B cell (primary cell): ENCODE measurements around the gene RUNDC1. TPM values are rescaled to one million over a fixed set of nuclear protein-coding genes. Genes with fewer than 3 reads are reported as not detected.

ENCODE experiments used
- ATAC-seq: fragments of 200-7000 bp; cut with Tn5 transposase; one replicate; pipeline ENCODE4 v1.10.0; 2021; ENCODE audit warnings: low read depth, mild to moderate bottlenecking, moderate number of reproducible peaks, moderate library complexity
- CTCF ChIA-PET: fragments of 350-600 bp; sonication (Branson Sonifier 250); formaldehyde crosslinking; loops from one replicate; lab custom pipeline; 2021; ENCODE audit warnings: antibody characterized with exemption, inconsistent platforms; lab: Charles Lee
- POLR2A ChIA-PET: fragments of 350-600 bp; sonication (Branson Sonifier 250); formaldehyde crosslinking; loops from one replicate; lab custom pipeline; 2021; ENCODE audit warnings: antibody characterized with exemption; lab: Charles Lee
- DNase-seq: peaks from one replicate; pipeline ENCODE4 v3.0.0; 2013
- H2AFZ ChIP-seq: 2 replicates; pipeline ENCODE4 v1.6.1; 2012; ENCODE audit warnings: mild to moderate bottlenecking, low read depth, low read length; ENCODE audit not compliant: insufficient read depth, poor library complexity, severe bottlenecking
- H3K27ac ChIP-seq, 2 donors: 1 replicate in 1 of 2; 2 replicates in 1 of 2; pipeline ENCODE4 v1.5.1; 2012 to 2013; ENCODE audit warnings: low read length in 2 of 2, mild to moderate bottlenecking in 2 of 2, moderate library complexity in 1 of 2
- H3K27me3 ChIP-seq, 4 experiments: fragments of 200-600 bp in 1 of 4; sonication (generic) in 1 of 4; replicated peaks in 1 of 4; 1 replicate in 2 of 4; 2 replicates in 2 of 4; pipeline versions ENCODE4 v1.6.1 to v1.7.0; 2013 to 2016; ENCODE audit warnings: low read length in 3 of 4, mild to moderate bottlenecking in 2 of 4, mixed read lengths in 1 of 4, moderate library complexity in 1 of 4; ENCODE audit not compliant: insufficient read depth in 4 of 4, control insufficient read depth in 3 of 4; ENCODE audit errors: control extremely low read depth in 1 of 4
- H3K36me3 ChIP-seq, 2 experiments: replicated peaks in 1 of 2; 1 replicate in 1 of 2; 2 replicates in 1 of 2; pipeline versions ENCODE4 v1.6.1 to v1.7.1; 2013; ENCODE audit warnings: low read length in 1 of 2; ENCODE audit not compliant: insufficient read depth in 2 of 2, control insufficient read depth in 1 of 2; ENCODE audit errors: control extremely low read depth in 1 of 2, extremely low read depth in 1 of 2
- H3K4me1 ChIP-seq, 2 donors: fragments of 200-600 bp in 1 of 2; sonication (generic) in 1 of 2; 1 replicate in 1 of 2; 2 replicates in 1 of 2; pipeline versions ENCODE4 v1.5.1 to v1.6.1; 2013 to 2017; ENCODE audit warnings: low read length in 2 of 2; ENCODE audit not compliant: control insufficient read depth in 2 of 2, insufficient read depth in 2 of 2
- H3K4me2 ChIP-seq: replicated peaks from 2 replicates; pipeline ENCODE3; 2012; ENCODE audit warnings: mild to moderate bottlenecking, low read depth, low read length; ENCODE audit not compliant: poor library complexity, severe bottlenecking
- H3K4me3 ChIP-seq, 5 experiments: fragments of 200-600 bp in 1 of 5; sonication (generic) in 1 of 5; 1 replicate in 3 of 5; 2 replicates in 2 of 5; pipeline versions ENCODE4 v1.5.1 to v1.7.0; 2011 to 2016; ENCODE audit warnings: low read length in 4 of 5, mild to moderate bottlenecking in 4 of 5, low read depth in 2 of 5, control low read depth in 1 of 5, moderate library complexity in 1 of 5; ENCODE audit not compliant: insufficient read depth in 1 of 5; ENCODE audit errors: control extremely low read depth in 1 of 5, extremely low read depth in 1 of 5
- H3K79me2 ChIP-seq: fragments of 200-600 bp; sonication (generic); one replicate; pipeline ENCODE4 v1.6.0; 2016; ENCODE audit warnings: low read length; ENCODE audit not compliant: control insufficient read depth, insufficient read depth
- H3K9ac ChIP-seq: fragments of 200-600 bp; sonication (generic); 2 replicates; pipeline ENCODE4 v1.6.1; 2017; ENCODE audit warnings: mild to moderate bottlenecking, low read length, moderate library complexity
- H3K9me3 ChIP-seq, 3 donors: one replicate each; pipeline versions ENCODE4 v1.6.1 to v1.7.1; 2013; ENCODE audit warnings: low read length in 2 of 3; ENCODE audit not compliant: control insufficient read depth in 2 of 3, insufficient read depth in 1 of 3; ENCODE audit errors: control extremely low read depth in 1 of 3
- H4K20me1 ChIP-seq: 2 replicates; pipeline ENCODE4 v1.6.0; 2012; ENCODE audit warnings: mild to moderate bottlenecking, low read length; ENCODE audit not compliant: insufficient read depth, control insufficient read depth, poor library complexity, severe bottlenecking
- H3K27ac Mint-ChIP-seq: one replicate; pipeline ENCODE4 v1.8.0; 2021; ENCODE audit warnings: mixed read lengths
- H3K27me3 Mint-ChIP-seq: one replicate; pipeline ENCODE4 v1.8.0; 2021; ENCODE audit warnings: mixed read lengths
- H3K4me1 Mint-ChIP-seq: one replicate; pipeline ENCODE4 v1.8.0; 2021; ENCODE audit warnings: mixed read lengths
- H3K4me3 Mint-ChIP-seq: one replicate; pipeline ENCODE4 v1.8.0; 2021; ENCODE audit warnings: mixed read lengths
- H3K9me3 Mint-ChIP-seq: one replicate; pipeline ENCODE4 v1.8.0; 2022; ENCODE audit warnings: mixed read lengths; ENCODE audit not compliant: insufficient read depth
- EZH2 ChIP-seq: IDR thresholded peaks from 2 replicates; pipeline ENCODE4 v1.6.1; 2012; ENCODE audit warnings: borderline replicate concordance, low read depth, mild to moderate bottlenecking, moderate library complexity, low read length; ENCODE audit not compliant: insufficient read depth, poor library complexity, severe bottlenecking
- WGBS: methylation state at CpG from one replicate; pipeline ENCODE4 v1.1.5; 2013; ENCODE audit warnings: missing lambda C conversion rate; ENCODE audit not compliant: insufficient coverage; 5-methylcytosine and 5-hydroxymethylcytosine counted together
- intact Hi-C: fragments of 100-400 bp; cut with micrococcal nuclease; formaldehyde crosslinking; loops from one replicate; pipeline ENCODE4 v1.10.0; 2022
- polyA plus RNA-seq: library from polyadenylated mRNA; depleted of rRNA; stranded (reverse); fragments of >200 nt; gene quantifications from 2 replicates; pipeline ENCODE4 v1.2.3, GENCODE V29; 2012
- total RNA-seq, 2 donors: library from RNA; stranded (reverse); fragments of 120-200 nt in 1 of 2; gene quantifications; 1 replicate in 1 of 2; 2 replicates in 1 of 2; pipeline versions ENCODE4 v1.2.3 to v1.2.4, GENCODE V29; 2013 to 2022
- TF ChIP-seq, protein P1 (sequence below): fragments of 200-600 bp; IDR thresholded peaks from one replicate; pipeline ENCODE4 v1.8.0; 2022; ENCODE audit warnings: antibody characterized with exemption, mild to moderate bottlenecking

RUNDC1 gene
- total and polyA plus RNA-seq, 2 donors (not counting 1 experiment from before 2014, with no cell fraction given), result 14.6 to 43.7 TPM

DNA sequence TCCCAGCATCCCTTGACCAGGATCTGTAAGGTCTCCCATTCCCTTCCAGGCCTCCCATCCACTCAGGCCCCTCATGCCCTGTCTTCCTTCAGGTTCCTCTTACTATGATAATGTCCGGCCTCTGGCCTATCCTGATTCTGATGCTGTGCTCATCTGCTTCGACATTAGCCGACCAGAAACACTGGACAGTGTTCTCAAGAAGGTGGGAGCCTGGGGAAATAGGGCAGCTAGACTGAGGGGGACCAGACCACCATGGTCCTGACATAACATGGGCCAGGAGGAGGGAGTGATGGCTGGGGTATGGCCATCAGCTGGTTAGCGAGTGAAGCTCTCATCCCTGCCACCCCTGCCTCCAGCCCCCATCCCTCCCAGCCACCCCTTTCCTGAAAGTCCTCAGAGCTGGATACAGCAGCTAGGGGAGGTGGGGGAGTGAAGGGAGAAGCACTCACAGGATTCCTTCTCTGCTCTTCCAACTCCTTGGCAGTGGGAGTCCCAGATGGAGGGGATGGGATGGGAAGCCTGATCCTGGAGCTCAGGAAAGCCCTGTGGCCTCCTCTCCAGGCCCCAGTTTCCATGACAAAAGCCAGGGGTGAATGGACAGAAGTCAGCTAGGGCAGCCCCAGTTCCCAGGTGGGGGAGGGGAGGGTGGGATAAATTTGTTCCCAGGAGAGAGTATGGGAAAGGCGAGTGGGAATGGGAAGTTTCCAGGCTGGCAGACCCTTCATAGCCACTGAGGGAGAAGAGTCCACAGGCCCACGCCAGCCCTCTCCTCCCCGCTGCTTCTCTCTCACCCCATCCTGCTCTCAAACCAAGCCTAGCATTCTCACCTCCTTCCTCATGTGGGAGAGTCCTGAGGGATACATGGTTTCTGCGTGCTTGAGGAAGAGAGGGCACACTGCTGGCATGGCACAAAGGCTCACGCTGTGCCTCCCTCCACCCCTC is 47.0 kb downstream of the RUNDC1 start:
- POLR2A ChIA-PET, result interaction anchor here (0.7 to 0.8 kb wide), 4 partner anchors 21 to 307 kb away, joined by 3 to 5 read pairs (median 4); partner anchors contain the start of gene RPL27
- Mint-ChIP-seq H3K27me3 (no peaks in the 10 kb centered on the region), H3K4me3 (no peak overlapping the region), H3K27ac (peak overlapping the region; percentile 4), H3K4me1 (peaks cover 13% of the 10 kb centered on the region), H3K9me3 (no peaks in the 10 kb centered on the region)
- TF ChIP-seq, protein P1, sequence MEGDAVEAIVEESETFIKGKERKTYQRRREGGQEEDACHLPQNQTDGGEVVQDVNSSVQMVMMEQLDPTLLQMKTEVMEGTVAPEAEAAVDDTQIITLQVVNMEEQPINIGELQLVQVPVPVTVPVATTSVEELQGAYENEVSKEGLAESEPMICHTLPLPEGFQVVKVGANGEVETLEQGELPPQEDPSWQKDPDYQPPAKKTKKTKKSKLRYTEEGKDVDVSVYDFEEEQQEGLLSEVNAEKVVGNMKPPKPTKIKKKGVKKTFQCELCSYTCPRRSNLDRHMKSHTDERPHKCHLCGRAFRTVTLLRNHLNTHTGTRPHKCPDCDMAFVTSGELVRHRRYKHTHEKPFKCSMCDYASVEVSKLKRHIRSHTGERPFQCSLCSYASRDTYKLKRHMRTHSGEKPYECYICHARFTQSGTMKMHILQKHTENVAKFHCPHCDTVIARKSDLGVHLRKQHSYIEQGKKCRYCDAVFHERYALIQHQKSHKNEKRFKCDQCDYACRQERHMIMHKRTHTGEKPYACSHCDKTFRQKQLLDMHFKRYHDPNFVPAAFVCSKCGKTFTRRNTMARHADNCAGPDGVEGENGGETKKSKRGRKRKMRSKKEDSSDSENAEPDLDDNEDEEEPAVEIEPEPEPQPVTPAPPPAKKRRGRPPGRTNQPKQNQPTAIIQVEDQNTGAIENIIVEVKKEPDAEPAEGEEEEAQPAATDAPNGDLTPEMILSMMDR, result no peak
- TF ChIP-seq EZH2, result no peak
- Histone ChIP-seq H3K27ac (no peak overlapping the region), H4K20me1 (no peaks in the 10 kb centered on the region), H3K9ac (no peak overlapping the region), H3K4me3 (no peak overlapping the region), H3K36me3 (no peaks in the 10 kb centered on the region), H3K4me1 (peaks cover 5 to 23% of the 10 kb centered on the region in 2 donors), H3K4me2 (no peak overlapping the region), H3K79me2 (no peaks in the 10 kb centered on the region), H3K9me3 (no peaks in the 10 kb centered on the region), H3K27me3 (no peaks in the 10 kb centered on the region), H2AFZ (no peak overlapping the region)
- intact Hi-C loops, result no loop called here
- peak; percentile 26 for DNase-seq
- ATAC-seq, result no peak
- CTCF ChIA-PET, result interaction anchor here (0.6 kb wide), 1 partner anchor 175 kb away, joined by 3 read pairs; no protein-coding TSS in a partner anchor
- WGBS, result 90% methylated on average over 3 of the region's 9 CpGs
